CD8-positive, alpha-beta memory T cell (primary cell): ENCODE measurements around the gene LRP1B. TPM values are rescaled to one million over a fixed set of nuclear protein-coding genes. Genes with fewer than 3 reads are reported as not detected.
"Not testable (repeated sequence)": the region's sequence is repeated elsewhere in the genome, so short reads cannot be mapped to it uniquely, and the experiment has no call there.

ENCODE experiments used
- CTCF ChIA-PET: fragments of 350-600 bp; sonication (Branson Sonifier 250); formaldehyde crosslinking; loops from one replicate; lab custom pipeline; 2021; ENCODE audit warnings: antibody characterized with exemption; lab: Charles Lee
- POLR2A ChIA-PET: fragments of 350-600 bp; sonication (Branson Sonifier 250); formaldehyde crosslinking; loops from one replicate; lab custom pipeline; 2021; ENCODE audit warnings: antibody characterized with exemption; lab: Charles Lee
- DNase-seq, 5 donors: peaks; one replicate each; pipeline versions ENCODE4 v3.0.0 to v3.0.0-alpha.2; 2020 to 2022; ENCODE audit warnings: mixed read lengths in 1 of 5
- H3K27ac ChIP-seq: one replicate; pipeline ENCODE4 v1.7.0; 2013; ENCODE audit warnings: low read depth, mild to moderate bottlenecking, low read length, moderate library complexity
- H3K27me3 ChIP-seq: 2 replicates; pipeline ENCODE4 v1.7.0; 2013; ENCODE audit warnings: low read length, mild to moderate bottlenecking; ENCODE audit not compliant: insufficient read depth, poor library complexity, severe bottlenecking
- H3K36me3 ChIP-seq: 2 replicates; pipeline ENCODE4 v1.7.0; 2013; ENCODE audit warnings: mild to moderate bottlenecking, low read length, moderate library complexity; ENCODE audit not compliant: insufficient read depth
- H3K4me1 ChIP-seq: 2 replicates; pipeline ENCODE4 v1.7.0; 2013; ENCODE audit warnings: mild to moderate bottlenecking, low read length, moderate library complexity; ENCODE audit not compliant: insufficient read depth
- H3K4me3 ChIP-seq: 2 replicates; pipeline ENCODE4 v1.7.0; 2013; ENCODE audit warnings: mild to moderate bottlenecking, low read length
- H3K9me3 ChIP-seq: 2 replicates; pipeline ENCODE4 v1.7.0; 2013; ENCODE audit warnings: mild to moderate bottlenecking, low read length
- H3K27ac Mint-ChIP-seq, 8 donors: one replicate each; pipeline ENCODE4 v1.8.0; 2020 to 2021; ENCODE audit warnings: mixed read lengths in 8 of 8, mild to moderate bottlenecking in 6 of 8, inconsistent platforms in 3 of 8, moderate library complexity in 3 of 8
- H3K27me3 Mint-ChIP-seq, 2 donors: one replicate each; pipeline ENCODE4 v1.8.0; 2020 to 2021; ENCODE audit warnings: mixed read lengths in 2 of 2, mild to moderate bottlenecking in 1 of 2, moderate library complexity in 1 of 2
- H3K36me3 Mint-ChIP-seq, 3 donors: one replicate each; pipeline ENCODE4 v1.8.0; 2020 to 2021; ENCODE audit warnings: mixed read lengths in 3 of 3, inconsistent platforms in 1 of 3, mild to moderate bottlenecking in 1 of 3
- H3K4me1 Mint-ChIP-seq, 3 donors: one replicate each; pipeline ENCODE4 v1.8.0; 2020 to 2021; ENCODE audit warnings: mixed read lengths in 3 of 3, inconsistent platforms in 1 of 3, mild to moderate bottlenecking in 1 of 3
- H3K4me3 Mint-ChIP-seq, 7 donors: one replicate each; pipeline ENCODE4 v1.8.0; 2020 to 2021; ENCODE audit warnings: mixed read lengths in 7 of 7, mild to moderate bottlenecking in 6 of 7, moderate library complexity in 4 of 7, inconsistent platforms in 2 of 7
- H3K9me3 Mint-ChIP-seq, 5 donors: one replicate each; pipeline ENCODE4 v1.8.0; 2020 to 2022; ENCODE audit warnings: mixed read lengths in 5 of 5, mild to moderate bottlenecking in 3 of 5, moderate library complexity in 2 of 5, inconsistent platforms in 1 of 5
- polyA plus RNA-seq: library from polyadenylated mRNA; unstranded; fragments of 300-500 nt; fragmentation: Illumina TruSeq; gene quantifications from one replicate; pipeline ENCODE4 v1.2.3, GENCODE V29; 2021
- total RNA-seq, 2 experiments: library from RNA; stranded (reverse); gene quantifications; one replicate each; pipeline ENCODE4 v1.2.3, GENCODE V29; 2021

The LRP1B gene
- total and polyA plus RNA-seq, 3 experiments from 2014 or later: not detected

GRCh38 chr2:140417504-140417903 lies 1713.3 kb downstream of the LRP1B start:
- H3K27ac ChIP-seq: no peak overlapping the region
- Mint-ChIP-seq H3K27me3 (no peaks in the 10 kb centered on the region), H3K4me3 (no peak overlapping the region), H3K36me3 (no peaks in the 10 kb centered on the region), H3K27ac (no peak overlapping the region), H3K4me1 (no peaks in the 10 kb centered on the region), H3K9me3 (peaks cover 8 to 27% (median 17%) of the 10 kb centered on the region in 5 donors)
- no peaks in the 10 kb centered on the region for H3K9me3 ChIP-seq
- DNase-seq: no peak
- ChIA-PET POLR2A (no interaction called here), CTCF (no interaction called here)
- H3K4me1 ChIP-seq: no peaks in the 10 kb centered on the region
- no peaks in the 10 kb centered on the region for H3K27me3 ChIP-seq
- no peak overlapping the region for H3K4me3 ChIP-seq
- no peaks in the 10 kb centered on the region for H3K36me3 ChIP-seq

GRCh38 chr2:140416577-140416976 lies 1714.2 kb downstream of the LRP1B start:
- H3K4me1 Mint-ChIP-seq: no peaks in the 10 kb centered on the region
- no peak overlapping the region for H3K4me3 Mint-ChIP-seq
- no peak for DNase-seq
- ChIA-PET CTCF (no interaction called here), POLR2A (no interaction called here)
- Histone ChIP-seq H3K4me1 (no peaks in the 10 kb centered on the region), H3K4me3 (no peak overlapping the region), H3K27ac (no peak overlapping the region), H3K9me3 (no peaks in the 10 kb centered on the region), H3K36me3 (no peaks in the 10 kb centered on the region), H3K27me3 (no peaks in the 10 kb centered on the region)
- no peaks in the 10 kb centered on the region for H3K27me3 Mint-ChIP-seq
- H3K27ac Mint-ChIP-seq: no peak overlapping the region
- peaks cover 8 to 27% (median 17%) of the 10 kb centered on the region in 5 donors for H3K9me3 Mint-ChIP-seq
- H3K36me3 Mint-ChIP-seq: no peaks in the 10 kb centered on the region

- H3K36me3 Mint-ChIP-seq, H3K27me3 ChIP-seq, H3K36me3 ChIP-seq, DNase-seq, POLR2A ChIA-PET, H3K27ac ChIP-seq, CTCF ChIA-PET, H3K4me3 ChIP-seq, H3K27me3 Mint-ChIP-seq, H3K27ac Mint-ChIP-seq, H3K4me3 Mint-ChIP-seq, H3K4me1 ChIP-seq, H3K9me3 ChIP-seq, H3K4me1 Mint-ChIP-seq: not testable (repeated sequence)
- peaks cover 3 to 28% (median 15%) of the 10 kb centered on the region in 5 donors for H3K9me3 Mint-ChIP-seq
These were observed 1715.8 kb downstream of the LRP1B start for GRCh38 chr2:140415035-140415434.

DNA sequence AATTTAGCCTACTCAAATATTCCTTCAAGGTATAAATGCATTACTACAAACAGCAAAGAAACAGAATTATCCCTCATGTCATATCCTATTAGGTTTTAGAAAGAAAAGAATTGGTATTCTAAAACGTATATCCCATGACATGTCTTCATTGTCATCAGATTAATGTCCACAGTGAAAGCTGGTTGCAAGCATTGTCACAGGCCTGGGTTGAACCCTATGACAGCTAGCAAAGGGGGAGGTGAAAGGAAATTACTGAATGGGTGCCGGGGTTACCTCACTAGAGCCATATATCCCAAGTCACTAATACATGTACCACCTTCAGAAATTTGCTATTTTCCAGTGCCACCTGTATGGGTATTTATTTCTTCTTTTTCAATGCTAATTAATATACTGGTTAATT lies 1720.1 kb downstream of the LRP1B start:
- H3K27me3 ChIP-seq: no peaks in the 10 kb centered on the region
- H3K4me1 ChIP-seq: no peaks in the 10 kb centered on the region
- no peak overlapping the region for H3K4me3 ChIP-seq
- Mint-ChIP-seq H3K4me3 (no peak overlapping the region), H3K9me3 (peaks cover 5 to 44% (median 10%) of the 10 kb centered on the region in 5 donors), H3K36me3 (no peaks in the 10 kb centered on the region), H3K27ac (no peak overlapping the region), H3K27me3 (no peaks in the 10 kb centered on the region), H3K4me1 (no peaks in the 10 kb centered on the region)
- CTCF ChIA-PET: no interaction called here
- no peaks in the 10 kb centered on the region for H3K36me3 ChIP-seq
- DNase-seq: no peak
- POLR2A ChIA-PET: no interaction called here
- no peaks in the 10 kb centered on the region for H3K9me3 ChIP-seq
- H3K27ac ChIP-seq: no peak overlapping the region

GRCh38 chr2:140401056-140401455 lies 1729.8 kb downstream of the LRP1B start:
- H3K27me3 Mint-ChIP-seq: no peaks in the 10 kb centered on the region
- ChIA-PET POLR2A (no interaction called here), CTCF (no interaction called here)
- Histone ChIP-seq H3K27me3 (no peaks in the 10 kb centered on the region), H3K4me1 (no peaks in the 10 kb centered on the region), H3K9me3 (no peaks in the 10 kb centered on the region), H3K36me3 (no peaks in the 10 kb centered on the region), H3K27ac (no peak overlapping the region), H3K4me3 (no peak overlapping the region)
- peaks cover 19 to 39% (median 27%) of the 10 kb centered on the region in 5 donors for H3K9me3 Mint-ChIP-seq
- H3K4me1 Mint-ChIP-seq: no peaks in the 10 kb centered on the region
- H3K27ac Mint-ChIP-seq: no peak overlapping the region
- no peak for DNase-seq
- no peaks in the 10 kb centered on the region for H3K36me3 Mint-ChIP-seq
- no peak overlapping the region for H3K4me3 Mint-ChIP-seq

DNA sequence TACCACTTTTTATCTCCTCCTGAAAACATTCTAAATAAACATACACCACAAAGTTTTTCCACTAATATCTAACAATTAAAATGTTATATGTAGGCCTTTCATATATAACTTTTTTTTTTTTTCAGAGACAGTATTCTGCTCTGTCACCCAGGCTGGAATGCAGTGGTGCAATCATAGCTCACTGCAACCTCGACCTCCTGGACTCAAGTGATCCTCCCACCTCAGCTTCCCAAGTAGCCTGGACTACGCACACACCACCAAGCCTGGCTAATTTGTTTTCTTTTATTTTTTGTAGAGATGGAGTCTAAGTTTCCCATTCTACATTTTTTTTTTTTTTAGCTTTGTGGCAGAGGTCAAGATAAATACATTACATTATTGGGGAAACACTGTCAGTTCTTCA lies 1738.0 kb downstream of the LRP1B start:
- Mint-ChIP-seq H3K36me3 (no peaks in the 10 kb centered on the region), H3K9me3 (peaks cover 2 to 20% (median 4%) of the 10 kb centered on the region in 5 donors), H3K4me1 (no peaks in the 10 kb centered on the region), H3K4me3 (no peak overlapping the region), H3K27me3 (no peaks in the 10 kb centered on the region), H3K27ac (no peak overlapping the region)
- Histone ChIP-seq H3K27ac (no peak overlapping the region), H3K27me3 (no peaks in the 10 kb centered on the region), H3K4me1 (no peaks in the 10 kb centered on the region), H3K4me3 (no peak overlapping the region), H3K36me3 (no peaks in the 10 kb centered on the region), H3K9me3 (no peaks in the 10 kb centered on the region)
- DNase-seq: no peak
- POLR2A ChIA-PET: no interaction called here
- CTCF ChIA-PET: no interaction called here

- no peaks in the 10 kb centered on the region for H3K4me1 Mint-ChIP-seq
- CTCF ChIA-PET: no interaction called here
- POLR2A ChIA-PET: no interaction called here
These were observed 1745.9 kb downstream of the LRP1B start for GRCh38 chr2:140384946-140385345.

GRCh38 chr2:140383781-140384180 lies 1747.0 kb downstream of the LRP1B start:
- Histone ChIP-seq H3K4me3 (no peak overlapping the region), H3K4me1 (no peaks in the 10 kb centered on the region), H3K27me3 (no peaks in the 10 kb centered on the region), H3K36me3 (no peaks in the 10 kb centered on the region), H3K9me3 (no peaks in the 10 kb centered on the region), H3K27ac (no peak overlapping the region)
- ChIA-PET POLR2A (no interaction called here), CTCF (no interaction called here)
- peaks cover 0 to 18% (median 3%) of the 10 kb centered on the region in 5 donors for H3K9me3 Mint-ChIP-seq
- H3K4me1 Mint-ChIP-seq: no peaks in the 10 kb centered on the region
- no peak for DNase-seq
- no peaks in the 10 kb centered on the region for H3K36me3 Mint-ChIP-seq
- H3K27ac Mint-ChIP-seq: no peak overlapping the region
- H3K4me3 Mint-ChIP-seq: no peak overlapping the region
- no peaks in the 10 kb centered on the region for H3K27me3 Mint-ChIP-seq

More at GRCh38 chr2:140384946-140385345, 1745.9 kb downstream of the LRP1B start:
- H3K4me1 ChIP-seq: no peaks in the 10 kb centered on the region
- H3K4me3 ChIP-seq: no peak overlapping the region
- H3K36me3 ChIP-seq: no peaks in the 10 kb centered on the region
- peaks cover 0 to 18% (median 0%) of the 10 kb centered on the region in 5 donors for H3K9me3 Mint-ChIP-seq
- no peak overlapping the region for H3K4me3 Mint-ChIP-seq
- no peaks in the 10 kb centered on the region for H3K27me3 Mint-ChIP-seq
- no peaks in the 10 kb centered on the region for H3K27me3 ChIP-seq
- no peaks in the 10 kb centered on the region for H3K36me3 Mint-ChIP-seq
- no peak for DNase-seq
- H3K9me3 ChIP-seq: no peaks in the 10 kb centered on the region
- no peak overlapping the region for H3K27ac ChIP-seq
- no peak overlapping the region for H3K27ac Mint-ChIP-seq

GRCh38 chr2:140376686-140377085 lies 1754.1 kb downstream of the LRP1B start:
- Histone ChIP-seq H3K9me3 (no peaks in the 10 kb centered on the region), H3K27ac (no peak overlapping the region), H3K4me3 (no peak overlapping the region), H3K27me3 (no peaks in the 10 kb centered on the region), H3K4me1 (no peaks in the 10 kb centered on the region), H3K36me3 (no peaks in the 10 kb centered on the region)
- DNase-seq: no peak
- Mint-ChIP-seq H3K4me1 (no peaks in the 10 kb centered on the region), H3K9me3 (peaks cover 3 to 36% (median 9%) of the 10 kb centered on the region in 5 donors), H3K36me3 (no peaks in the 10 kb centered on the region), H3K27me3 (no peaks in the 10 kb centered on the region), H3K27ac (no peak overlapping the region), H3K4me3 (no peak overlapping the region)
- POLR2A ChIA-PET: no interaction called here
- CTCF ChIA-PET: no interaction called here
